Esophagus squamous epithelium (tissue), 4 donors: ENCODE measurements around the gene AKIP1.

Experiments
- POLR2A ChIP-seq, 4 donors: fragments of 450-650 bp; IDR thresholded peaks; one replicate each; pipeline ENCODE4 v1.6.1; 2017; ENCODE audit warnings: antibody characterized with exemption in 4 of 4, mild to moderate bottlenecking in 4 of 4, moderate library complexity in 3 of 4
- TF ChIP-seq, protein P1 (sequence below), 6 experiments: fragments of 450-650 bp in 4 of 6; fragments of 200-600 bp in 2 of 6; sonication (generic) in 2 of 6; IDR thresholded peaks; one replicate each; pipeline ENCODE4 v1.5.1; 2016 to 2019; ENCODE audit warnings: antibody characterized with exemption in 6 of 6, mild to moderate bottlenecking in 4 of 6, moderate library complexity in 4 of 6

DNA sequence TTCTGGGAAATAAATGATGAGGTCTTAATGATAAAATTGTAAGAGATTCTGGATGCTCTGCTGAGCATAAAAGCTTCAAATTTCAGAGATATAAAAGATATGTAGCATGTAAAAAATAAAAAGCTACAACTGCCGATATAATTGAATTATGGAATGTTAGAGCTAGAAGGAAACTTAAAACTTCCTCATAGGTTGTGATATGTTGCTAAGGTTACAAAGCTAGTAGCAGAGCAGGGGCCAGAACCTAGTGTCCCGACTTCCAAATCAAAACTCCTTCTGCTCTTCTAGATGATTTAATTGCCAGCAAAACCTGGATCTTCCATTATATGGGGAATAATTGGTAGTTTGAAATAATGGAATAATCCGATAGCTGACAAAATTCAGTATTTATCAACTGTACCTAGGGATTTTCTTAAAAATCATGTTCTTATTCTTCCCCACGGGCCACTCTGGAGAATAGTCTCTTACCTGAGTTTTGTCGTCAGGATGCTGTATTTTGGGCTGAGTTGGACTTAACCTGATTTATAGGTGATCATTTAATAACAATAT is 31.6 kb downstream of the AKIP1 start, which contains the start of gene ASCL3:
- TF ChIP-seq, protein P1, sequence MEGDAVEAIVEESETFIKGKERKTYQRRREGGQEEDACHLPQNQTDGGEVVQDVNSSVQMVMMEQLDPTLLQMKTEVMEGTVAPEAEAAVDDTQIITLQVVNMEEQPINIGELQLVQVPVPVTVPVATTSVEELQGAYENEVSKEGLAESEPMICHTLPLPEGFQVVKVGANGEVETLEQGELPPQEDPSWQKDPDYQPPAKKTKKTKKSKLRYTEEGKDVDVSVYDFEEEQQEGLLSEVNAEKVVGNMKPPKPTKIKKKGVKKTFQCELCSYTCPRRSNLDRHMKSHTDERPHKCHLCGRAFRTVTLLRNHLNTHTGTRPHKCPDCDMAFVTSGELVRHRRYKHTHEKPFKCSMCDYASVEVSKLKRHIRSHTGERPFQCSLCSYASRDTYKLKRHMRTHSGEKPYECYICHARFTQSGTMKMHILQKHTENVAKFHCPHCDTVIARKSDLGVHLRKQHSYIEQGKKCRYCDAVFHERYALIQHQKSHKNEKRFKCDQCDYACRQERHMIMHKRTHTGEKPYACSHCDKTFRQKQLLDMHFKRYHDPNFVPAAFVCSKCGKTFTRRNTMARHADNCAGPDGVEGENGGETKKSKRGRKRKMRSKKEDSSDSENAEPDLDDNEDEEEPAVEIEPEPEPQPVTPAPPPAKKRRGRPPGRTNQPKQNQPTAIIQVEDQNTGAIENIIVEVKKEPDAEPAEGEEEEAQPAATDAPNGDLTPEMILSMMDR (IDR thresholded peaks at IDR 0.05): no peak
- TF ChIP-seq POLR2A (IDR thresholded peaks at IDR 0.05): no peak
